ENCODE results near the gene PLCL2. TPM values are rescaled to one million over a fixed set of nuclear protein-coding genes. Genes with fewer than 3 reads are reported as not detected.

The PLCL2 gene
- total and polyA plus RNA-seq, 7 donors: 4.2 to 32.7 (median 21.9) TPM

- no peak for DNase-seq
- 39 to 73% (median 46%) methylated on average over 1 of the region's 1 CpG for WGBS, 3 donors
- intact Hi-C loops (cut with DNase I): no loop called here
- H3K4me1 ChIP-seq: peaks cover 13% of the 10 kb centered on the region
- peaks cover 7% of the 10 kb centered on the region for H3K9me3 ChIP-seq
- no peak overlapping the region for H3K4me3 ChIP-seq
- peak overlapping the region; percentile 50 for H3K27ac ChIP-seq
- H3K36me3 ChIP-seq (ENCODE audit: insufficient read depth in 1 of 2, low read depth in 1 of 2): no peaks in the 10 kb centered on the region
- no peak for TF ChIP-seq CTCF (IDR thresholded peaks at IDR 0.05)
- no peaks in the 10 kb centered on the region for H3K27me3 ChIP-seq (ENCODE audit: insufficient read depth in 3 of 3, low read length in 2 of 3)
- ATAC-seq: no peak
Measured at GRCh38 chr3:17054301-17054981, 169.7 kb downstream of the PLCL2 start.

GRCh38 chr3:17054982-17055343 is 170.2 kb downstream of the PLCL2 start:
- Histone ChIP-seq H3K27ac (peak overlapping the region; percentile 50), H3K4me3 (no peak overlapping the region), H3K4me1 (peaks cover 13% of the 10 kb centered on the region), H3K27me3 (ENCODE audit: insufficient read depth in 3 of 3, low read length in 2 of 3) (no peaks in the 10 kb centered on the region), H3K9me3 (peaks cover 7% of the 10 kb centered on the region), H3K36me3 (ENCODE audit: insufficient read depth in 1 of 2, low read depth in 1 of 2) (no peaks in the 10 kb centered on the region)
- intact Hi-C loops (cut with DNase I): no loop called here
- no peak for DNase-seq
- no peak for TF ChIP-seq CTCF (IDR thresholded peaks at IDR 0.05)
- ATAC-seq: no peak

GRCh38 chr3:17055374-17056276 is 170.9 kb downstream of the PLCL2 start:
- Histone ChIP-seq H3K4me1 (peaks cover 15% of the 10 kb centered on the region), H3K36me3 (ENCODE audit: insufficient read depth in 1 of 2, low read depth in 1 of 2) (no peaks in the 10 kb centered on the region), H3K9me3 (peaks cover 7% of the 10 kb centered on the region), H3K27me3 (ENCODE audit: insufficient read depth in 3 of 3, low read length in 2 of 3) (no peaks in the 10 kb centered on the region), H3K4me3 (no peak overlapping the region), H3K27ac (peak overlapping the region; percentile 50)
- DNase-seq (no peak), ATAC-seq (peak in 3 of 4 donors; percentile 36 to 54 (median 53))
- no peak for TF ChIP-seq CTCF (IDR thresholded peaks at IDR 0.05)
- intact Hi-C loops (cut with DNase I): no loop called here
- 57 to 60% (median 59%) methylated on average over 7 of the region's 7 CpGs for WGBS, 3 donors

- intact Hi-C loops (cut with DNase I): no loop called here
- 77 to 82% (median 79%) methylated on average over 4 of the region's 4 CpGs for WGBS, 3 donors
- Histone ChIP-seq H3K9me3 (peaks cover 7% of the 10 kb centered on the region), H3K27ac (no peak overlapping the region), H3K36me3 (ENCODE audit: insufficient read depth in 1 of 2, low read depth in 1 of 2) (no peaks in the 10 kb centered on the region), H3K4me3 (no peak overlapping the region), H3K4me1 (peaks cover 27% of the 10 kb centered on the region), H3K27me3 (ENCODE audit: insufficient read depth in 3 of 3, low read length in 2 of 3) (no peaks in the 10 kb centered on the region)
- DNase-seq (no peak), ATAC-seq (no peak)
- TF ChIP-seq CTCF (IDR thresholded peaks at IDR 0.05): no peak
Measured at GRCh38 chr3:17057321-17057720, 172.6 kb downstream of the PLCL2 start.
